ENCODE results near the gene DSTYK. TPM values are rescaled to one million over a fixed set of nuclear protein-coding genes. Genes with fewer than 3 reads are reported as not detected.

DSTYK gene
- polyA plus RNA-seq, 1 donor from 2014 or later, result 12.1 TPM

GRCh38 chr1:205243350-205244191 lies 32.1 kb upstream of the DSTYK start:
- no peak overlapping the region for H3K27ac ChIP-seq (ENCODE audit: low read length)
- no peak overlapping the region for H3K4me3 ChIP-seq (ENCODE audit: low read length)
- TF ChIP-seq EZH2 (IDR thresholded peaks at IDR 0.05; ENCODE audit: borderline replicate concordance, insufficient read depth, low read length, poor library complexity, severe bottlenecking) (no peak), POLR2AphosphoS5 (IDR thresholded peaks at IDR 0.05) (no peak), CTCF (IDR thresholded peaks at IDR 0.05; ENCODE audit: poor library complexity, severe bottlenecking) (no peak), SMC3 (conservative IDR thresholded peaks at IDR 0.05; ENCODE audit: poor library complexity) (no peak), TAF1 (IDR thresholded peaks at IDR 0.05; ENCODE audit: low read depth) (no peak), EP300 (conservative IDR thresholded peaks at IDR 0.05; ENCODE audit: poor library complexity, severe bottlenecking) (no peak), MXI1 (conservative IDR thresholded peaks at IDR 0.05; ENCODE audit: poor library complexity, severe bottlenecking) (no peak), RAD21 (conservative IDR thresholded peaks at IDR 0.05) (no peak)
- TF ChIP-seq, protein P1, sequence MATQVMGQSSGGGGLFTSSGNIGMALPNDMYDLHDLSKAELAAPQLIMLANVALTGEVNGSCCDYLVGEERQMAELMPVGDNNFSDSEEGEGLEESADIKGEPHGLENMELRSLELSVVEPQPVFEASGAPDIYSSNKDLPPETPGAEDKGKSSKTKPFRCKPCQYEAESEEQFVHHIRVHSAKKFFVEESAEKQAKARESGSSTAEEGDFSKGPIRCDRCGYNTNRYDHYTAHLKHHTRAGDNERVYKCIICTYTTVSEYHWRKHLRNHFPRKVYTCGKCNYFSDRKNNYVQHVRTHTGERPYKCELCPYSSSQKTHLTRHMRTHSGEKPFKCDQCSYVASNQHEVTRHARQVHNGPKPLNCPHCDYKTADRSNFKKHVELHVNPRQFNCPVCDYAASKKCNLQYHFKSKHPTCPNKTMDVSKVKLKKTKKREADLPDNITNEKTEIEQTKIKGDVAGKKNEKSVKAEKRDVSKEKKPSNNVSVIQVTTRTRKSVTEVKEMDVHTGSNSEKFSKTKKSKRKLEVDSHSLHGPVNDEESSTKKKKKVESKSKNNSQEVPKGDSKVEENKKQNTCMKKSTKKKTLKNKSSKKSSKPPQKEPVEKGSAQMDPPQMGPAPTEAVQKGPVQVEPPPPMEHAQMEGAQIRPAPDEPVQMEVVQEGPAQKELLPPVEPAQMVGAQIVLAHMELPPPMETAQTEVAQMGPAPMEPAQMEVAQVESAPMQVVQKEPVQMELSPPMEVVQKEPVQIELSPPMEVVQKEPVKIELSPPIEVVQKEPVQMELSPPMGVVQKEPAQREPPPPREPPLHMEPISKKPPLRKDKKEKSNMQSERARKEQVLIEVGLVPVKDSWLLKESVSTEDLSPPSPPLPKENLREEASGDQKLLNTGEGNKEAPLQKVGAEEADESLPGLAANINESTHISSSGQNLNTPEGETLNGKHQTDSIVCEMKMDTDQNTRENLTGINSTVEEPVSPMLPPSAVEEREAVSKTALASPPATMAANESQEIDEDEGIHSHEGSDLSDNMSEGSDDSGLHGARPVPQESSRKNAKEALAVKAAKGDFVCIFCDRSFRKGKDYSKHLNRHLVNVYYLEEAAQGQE (IDR thresholded peaks at IDR 0.05; ENCODE audit: borderline replicate concordance), result no peak

DNA sequence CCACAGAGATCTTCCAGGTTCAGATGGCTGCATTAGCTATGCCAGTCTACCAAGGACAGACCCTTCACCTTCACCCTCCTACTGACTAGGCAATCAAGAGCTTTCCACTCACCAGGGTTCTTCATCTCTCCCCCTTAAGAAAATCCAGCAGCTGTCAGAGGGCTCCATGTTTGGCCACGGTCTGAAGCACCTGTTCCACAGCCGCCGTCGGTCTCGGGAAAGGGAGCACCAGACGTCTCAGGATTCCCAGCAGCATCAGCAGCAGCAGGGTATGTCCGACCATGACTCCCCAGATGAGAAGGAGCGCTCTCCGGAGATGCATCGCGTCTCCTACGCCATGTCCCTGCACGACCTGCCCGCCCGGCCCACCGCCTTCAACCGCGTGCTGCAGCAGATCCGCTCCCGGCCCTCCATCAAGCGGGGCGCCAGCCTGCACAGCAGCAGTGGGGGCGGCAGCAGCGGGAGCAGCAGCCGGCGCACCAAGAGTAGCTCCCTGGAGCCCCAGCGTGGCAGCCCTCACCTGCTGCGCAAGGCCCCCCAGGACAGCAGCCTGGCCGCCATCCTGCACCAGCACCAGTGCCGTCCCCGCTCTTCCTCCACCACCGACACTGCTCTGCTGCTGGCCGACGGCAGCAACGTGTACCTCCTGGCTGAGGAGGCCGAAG lies 30.0 kb upstream of the DSTYK start:
- H3F3A ChIP-seq (ENCODE audit: insufficient read depth, low read length, poor library complexity, severe bottlenecking), result no peaks in the 10 kb centered on the region
- no peak overlapping the region for H3K4me3 ChIP-seq (ENCODE audit: low read length)
- H4K20me1 ChIP-seq (ENCODE audit: insufficient read depth), result no peaks in the 10 kb centered on the region
- H3K9me3 ChIP-seq (ENCODE audit: low read length), result no peaks in the 10 kb centered on the region
- no peaks in the 10 kb centered on the region for H3K27me3 ChIP-seq (ENCODE audit: insufficient read depth, low read depth, low read length)
- no peaks in the 10 kb centered on the region for H3K36me3 ChIP-seq (ENCODE audit: insufficient read depth, low read length)
- H3K9me2 ChIP-seq (ENCODE audit: insufficient read depth, low read length), result no peaks in the 10 kb centered on the region
- no peak overlapping the region for H3K4me2 ChIP-seq (ENCODE audit: low read length)
- TF ChIP-seq EP300 (conservative IDR thresholded peaks at IDR 0.05; ENCODE audit: poor library complexity, severe bottlenecking) (no peak), MXI1 (conservative IDR thresholded peaks at IDR 0.05; ENCODE audit: poor library complexity, severe bottlenecking) (no peak), RAD21 (conservative IDR thresholded peaks at IDR 0.05) (no peak), CTCF (IDR thresholded peaks at IDR 0.05; ENCODE audit: poor library complexity, severe bottlenecking) (no peak), SMC3 (conservative IDR thresholded peaks at IDR 0.05; ENCODE audit: poor library complexity) (no peak), EZH2 (IDR thresholded peaks at IDR 0.05; ENCODE audit: borderline replicate concordance, insufficient read depth, low read length, poor library complexity, severe bottlenecking) (no peak), POLR2AphosphoS5 (IDR thresholded peaks at IDR 0.05) (no peak), TAF1 (IDR thresholded peaks at IDR 0.05; ENCODE audit: low read depth) (no peak)
- TF ChIP-seq, protein P1 (IDR thresholded peaks at IDR 0.05; ENCODE audit: borderline replicate concordance), result no peak
- H3K79me2 ChIP-seq (replicated peaks; ENCODE audit: insufficient read depth, low read length), result no peaks in the 10 kb centered on the region
- no peak overlapping the region for H3K9ac ChIP-seq (ENCODE audit: low read length)
- H3K27ac ChIP-seq (ENCODE audit: low read length), result no peak overlapping the region
- H2AFZ ChIP-seq (ENCODE audit: low read depth, low read length), result no peak overlapping the region

More at GRCh38 chr1:205243350-205244191, 32.1 kb upstream of the DSTYK start:
- Histone ChIP-seq H3K4me2 (ENCODE audit: low read length) (no peak overlapping the region), H4K20me1 (ENCODE audit: insufficient read depth) (no peaks in the 10 kb centered on the region), H3K9ac (ENCODE audit: low read length) (no peak overlapping the region), H2AFZ (ENCODE audit: low read depth, low read length) (no peak overlapping the region), H3K36me3 (ENCODE audit: insufficient read depth, low read length) (no peaks in the 10 kb centered on the region), H3K9me2 (ENCODE audit: insufficient read depth, low read length) (no peaks in the 10 kb centered on the region), H3K27me3 (ENCODE audit: insufficient read depth, low read depth, low read length) (no peaks in the 10 kb centered on the region), H3K9me3 (ENCODE audit: low read length) (no peaks in the 10 kb centered on the region), H3F3A (ENCODE audit: insufficient read depth, low read length, poor library complexity, severe bottlenecking) (no peaks in the 10 kb centered on the region), H3K79me2 (replicated peaks; ENCODE audit: insufficient read depth, low read length) (no peaks in the 10 kb centered on the region)

Data from neural cell (in vitro differentiated cells).